EL (cell line): ENCODE measurements around the gene MRI1.

ENCODE experiments used
- DNase-seq: peaks from one replicate; pipeline ENCODE4 v3.0.0-alpha.2; 2016

MRI1 gene

DNA sequence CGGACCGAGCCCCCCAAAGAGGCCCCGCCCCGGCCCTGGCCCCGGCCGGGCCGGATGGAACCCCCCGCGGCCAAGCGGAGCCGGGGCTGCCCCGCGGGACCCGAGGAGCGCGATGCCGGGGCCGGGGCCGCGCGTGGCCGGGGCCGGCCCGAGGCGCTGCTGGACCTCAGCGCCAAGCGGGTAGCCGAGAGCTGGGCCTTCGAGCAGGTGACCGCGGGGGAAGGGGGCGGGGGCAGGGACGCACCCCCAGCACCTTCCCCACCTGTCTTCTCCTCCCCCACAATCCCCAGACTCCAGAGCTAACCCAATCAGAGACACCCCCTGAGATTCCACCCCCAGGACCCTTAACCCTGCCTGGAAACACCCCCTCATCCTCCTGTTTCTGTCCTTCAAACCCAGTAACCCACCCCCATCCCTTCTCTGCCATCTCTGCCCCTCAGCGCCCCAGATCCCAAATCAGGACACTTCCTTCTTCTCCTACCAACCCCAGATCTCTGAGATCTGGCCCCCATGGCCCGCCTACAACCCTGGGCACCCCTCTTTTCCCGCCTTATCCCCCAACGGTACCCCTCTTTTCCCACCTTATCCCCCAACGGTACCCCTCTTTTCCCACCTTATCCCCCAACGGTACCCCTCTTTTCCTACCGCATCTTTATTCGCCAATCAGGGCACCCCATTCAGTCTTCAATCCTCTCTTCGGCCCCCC lies 31.4 kb downstream of the MRI1 start:
- peak; percentile 52 for DNase-seq

DNA sequence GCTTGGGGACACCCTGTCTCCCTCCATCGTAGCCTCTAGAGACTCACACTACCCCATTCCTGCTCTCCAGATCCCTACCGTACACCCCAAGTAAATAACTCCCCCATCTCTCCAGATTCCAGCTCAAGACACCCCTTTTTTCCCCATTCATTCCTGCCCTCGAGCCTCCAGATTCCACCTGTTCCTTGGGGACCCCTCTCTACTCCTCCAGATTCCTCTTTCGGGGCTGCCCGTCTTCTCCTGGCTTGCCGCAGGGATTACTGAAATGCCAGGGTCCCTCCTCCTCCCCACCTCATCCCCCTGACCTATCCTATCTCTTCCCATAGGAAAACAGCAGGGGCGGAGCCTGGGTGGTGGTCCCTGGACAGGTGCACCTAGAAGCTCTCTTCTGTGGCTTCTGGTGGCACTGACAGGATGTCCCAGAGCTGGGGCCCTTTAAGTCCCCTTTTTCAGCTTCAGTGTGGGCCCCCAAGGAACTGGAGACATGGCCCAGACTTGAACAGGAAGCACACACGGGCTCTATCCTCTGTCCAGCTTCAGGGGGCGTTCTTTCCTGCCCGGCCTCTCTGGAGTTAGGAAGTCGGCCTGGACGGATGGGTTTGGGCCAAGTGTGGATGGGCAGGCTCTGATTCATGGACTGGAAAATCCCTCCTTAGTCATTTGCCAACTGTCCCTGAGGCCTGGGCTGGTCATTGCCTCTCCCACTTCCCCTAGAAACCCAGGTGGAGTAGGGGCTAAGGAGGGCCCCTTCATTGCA lies 32.2 kb downstream of the MRI1 start:
- DNase-seq = peak; percentile 98

DNA sequence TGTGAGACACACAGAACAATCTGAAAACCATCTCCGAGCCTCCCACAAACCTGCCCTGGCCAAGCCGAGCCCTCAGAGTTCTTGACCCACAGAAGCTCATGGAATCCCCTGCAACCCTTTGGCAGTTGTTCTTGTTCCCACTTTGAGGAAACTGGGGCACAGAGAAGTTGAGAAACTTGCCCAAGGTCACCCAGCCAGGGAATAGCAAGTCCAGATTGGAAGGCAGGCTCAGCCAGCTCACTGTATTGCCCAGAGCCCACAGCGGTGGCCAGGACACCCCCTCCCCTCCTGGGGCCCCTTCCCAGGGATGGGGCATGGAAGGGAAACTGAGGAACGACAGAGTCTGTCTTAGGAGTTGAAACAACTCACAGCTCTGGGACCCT lies 32.7 kb downstream of the MRI1 start:
- DNase-seq = no peak

DNA sequence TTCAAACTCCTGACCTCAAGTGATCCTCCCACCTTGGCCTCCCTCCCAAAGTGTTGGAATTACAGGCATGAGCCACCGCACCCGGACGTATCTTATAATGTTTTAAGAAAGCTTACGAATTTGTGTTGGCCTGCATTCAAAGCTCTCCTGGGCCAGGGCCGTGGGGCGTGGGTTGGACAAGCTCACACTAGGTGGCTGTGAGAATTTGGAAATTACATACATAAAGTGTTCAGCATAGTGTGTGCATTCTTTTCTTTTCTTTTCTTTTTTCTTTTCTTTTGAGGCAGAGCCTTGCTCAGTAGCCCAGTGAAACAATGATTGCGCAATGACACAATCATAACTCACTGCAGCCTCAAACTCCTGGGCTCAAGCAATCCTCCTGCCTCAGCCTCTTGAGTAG lies 33.5 kb downstream of the MRI1 start:
- DNase-seq = peak; percentile 74

DNA sequence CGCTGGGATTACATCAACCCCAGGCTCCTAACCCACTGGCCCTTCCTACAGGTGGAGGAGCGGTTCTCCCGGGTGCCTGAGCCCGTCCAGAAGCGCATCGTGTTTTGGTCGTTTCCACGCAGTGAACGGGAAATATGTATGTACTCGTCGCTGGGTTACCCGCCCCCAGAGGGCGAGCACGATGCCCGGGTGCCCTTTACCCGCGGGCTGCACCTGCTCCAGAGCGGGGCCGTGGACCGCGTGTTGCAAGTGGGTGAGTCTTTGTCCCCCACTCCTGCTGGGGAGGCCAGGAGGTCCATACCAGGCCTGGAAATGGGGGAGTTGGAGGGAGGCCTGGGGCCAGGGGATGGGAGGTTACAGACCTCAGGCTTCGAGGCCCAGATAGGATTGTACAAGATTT lies 35.3 kb downstream of the MRI1 start:
- no peak for DNase-seq

DNA sequence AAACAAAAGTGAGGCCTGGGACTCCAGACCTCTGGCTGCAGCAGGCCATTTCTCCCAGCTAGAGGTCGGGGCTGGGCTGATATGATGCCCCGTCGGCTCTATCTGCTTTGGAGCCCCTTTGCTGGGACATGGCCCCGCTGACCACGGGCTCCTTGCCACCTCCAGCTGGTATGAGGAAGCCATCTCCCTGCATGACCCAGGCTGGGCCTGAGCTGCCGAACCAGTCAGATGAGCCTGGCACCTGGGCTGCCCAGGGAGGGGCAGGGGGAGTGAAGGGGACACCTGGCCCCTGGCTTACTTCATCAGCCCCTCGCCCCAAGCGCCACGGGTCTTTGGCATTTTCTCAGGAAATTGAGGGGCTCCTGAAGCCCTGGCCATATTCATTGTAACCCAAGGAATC lies 38.7 kb downstream of the MRI1 start:
- no peak for DNase-seq

DNA sequence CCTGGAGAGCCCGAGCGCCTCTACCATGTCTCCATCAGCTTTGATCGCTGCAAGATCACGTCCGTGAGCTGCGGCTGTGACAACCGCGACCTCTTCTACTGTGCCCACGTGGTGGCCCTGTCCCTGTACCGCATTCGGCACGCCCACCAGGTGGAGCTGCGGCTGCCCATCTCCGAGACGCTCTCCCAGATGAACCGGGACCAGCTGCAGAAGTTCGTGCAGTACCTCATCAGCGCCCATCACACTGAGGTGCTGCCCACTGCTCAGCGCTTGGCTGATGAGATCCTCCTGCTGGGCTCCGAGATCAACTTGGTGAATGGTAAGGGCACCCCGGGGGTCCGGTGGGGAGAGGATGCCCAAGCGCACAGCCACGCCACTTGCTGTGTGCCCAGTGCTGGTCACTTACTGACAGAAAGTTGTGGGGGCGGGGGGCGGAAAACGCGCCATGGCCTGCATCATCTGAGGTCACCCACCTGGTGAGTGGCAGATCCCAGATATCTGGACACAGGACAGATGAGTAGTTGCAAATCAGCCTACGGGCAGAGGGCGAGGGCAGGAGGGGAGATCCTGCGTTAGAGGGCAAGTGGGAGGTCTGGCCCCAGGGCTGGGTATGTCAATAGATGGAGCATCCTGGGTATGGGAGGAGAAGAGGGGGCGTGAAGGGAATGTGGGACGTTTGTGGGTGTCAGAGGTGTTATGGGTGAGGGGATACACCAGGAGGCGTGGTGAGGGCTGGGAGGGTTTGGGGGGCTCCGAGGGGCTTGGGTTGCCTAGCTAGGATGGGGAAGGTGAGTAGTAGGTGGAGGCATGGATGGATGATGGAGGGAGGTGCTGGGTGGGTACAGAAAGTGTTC lies 40.7 kb downstream of the MRI1 start:
- DNase-seq = no peak

DNA sequence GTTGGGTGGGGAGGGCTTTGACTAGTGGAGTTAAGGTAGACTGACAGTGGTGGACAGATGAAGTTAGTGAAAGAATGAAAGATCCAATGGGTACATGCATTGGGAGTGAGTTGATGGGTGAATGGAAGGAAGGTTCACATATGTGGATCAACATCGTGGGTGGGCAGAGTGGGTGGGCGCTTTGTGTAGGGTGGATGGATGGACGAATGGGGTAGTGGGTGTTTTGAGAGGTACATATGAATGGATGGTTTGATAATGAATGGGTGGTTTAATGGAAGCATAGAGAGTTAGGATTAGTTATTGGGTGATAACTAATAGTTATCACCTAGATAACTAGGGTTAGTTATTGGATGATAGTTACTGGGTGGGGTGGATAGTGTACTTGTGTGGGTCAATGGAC lies 42.4 kb downstream of the MRI1 start:
- no peak for DNase-seq

DNA sequence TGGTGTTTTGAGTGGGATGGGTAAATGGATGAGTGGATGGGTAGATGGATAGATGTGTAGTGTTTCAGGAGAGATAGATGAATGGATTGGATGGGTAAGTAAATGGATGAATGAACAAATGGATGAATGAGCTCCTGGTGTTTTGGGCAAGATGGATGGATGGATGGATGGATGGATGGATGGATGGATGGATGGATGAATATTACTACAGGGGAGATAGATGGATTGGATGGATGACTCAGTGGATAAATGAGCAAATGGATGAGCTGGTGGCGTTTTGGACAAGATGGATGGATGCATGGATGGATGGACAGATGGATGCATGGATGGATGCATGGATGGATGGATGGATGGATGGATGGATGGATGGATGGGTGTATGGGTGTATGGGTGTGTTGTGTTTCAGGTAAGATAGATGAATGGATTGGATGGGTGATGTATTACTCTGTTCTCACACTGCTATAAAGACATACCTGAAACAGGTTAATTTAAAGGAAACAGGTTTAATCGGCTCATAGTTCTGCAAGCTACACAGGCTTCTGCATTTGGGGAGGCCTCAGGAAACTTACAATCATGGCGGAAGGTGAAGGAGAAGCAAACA lies 43.2 kb downstream of the MRI1 start:
- no peak for DNase-seq

DNA sequence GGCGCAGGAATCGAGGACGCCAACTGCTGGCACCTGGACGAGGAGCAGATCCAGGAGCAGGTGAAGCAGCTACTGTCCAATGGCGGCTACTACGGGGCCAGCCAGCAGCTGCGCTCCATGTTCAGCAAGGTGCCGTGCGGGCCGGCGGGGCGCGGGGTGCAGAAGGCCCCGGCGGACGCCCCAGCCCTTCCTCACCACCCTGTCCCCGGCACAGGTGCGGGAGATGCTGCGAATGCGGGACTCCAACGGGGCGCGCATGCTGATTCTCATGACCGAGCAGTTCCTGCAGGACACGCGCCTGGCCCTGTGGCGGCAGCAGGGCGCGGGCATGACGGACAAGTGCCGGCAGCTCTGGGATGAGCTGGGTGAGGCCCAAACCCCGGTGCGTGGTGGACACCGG lies 44.5 kb downstream of the MRI1 start:
- DNase-seq = no peak

DNA sequence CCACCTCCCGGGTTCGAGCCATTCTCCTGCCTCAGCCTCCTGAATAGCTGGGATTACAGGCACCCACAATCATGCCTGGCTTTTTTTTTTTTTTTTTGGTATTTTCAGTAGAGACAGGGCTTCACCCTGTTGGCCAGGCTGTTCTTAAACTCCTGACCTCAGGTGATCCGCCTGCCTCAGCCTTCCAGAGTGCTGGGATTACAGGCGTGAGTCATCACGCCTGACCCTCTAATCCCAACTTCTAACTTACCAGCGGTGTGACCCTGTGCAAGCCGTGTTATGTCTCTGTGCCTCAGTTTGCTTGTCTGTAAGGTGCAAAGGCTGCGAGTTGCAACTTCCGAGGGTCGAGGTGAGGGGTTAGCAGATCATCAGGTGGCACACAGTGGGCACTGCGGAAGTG lies 48.2 kb downstream of the MRI1 start:
- no peak for DNase-seq

DNA sequence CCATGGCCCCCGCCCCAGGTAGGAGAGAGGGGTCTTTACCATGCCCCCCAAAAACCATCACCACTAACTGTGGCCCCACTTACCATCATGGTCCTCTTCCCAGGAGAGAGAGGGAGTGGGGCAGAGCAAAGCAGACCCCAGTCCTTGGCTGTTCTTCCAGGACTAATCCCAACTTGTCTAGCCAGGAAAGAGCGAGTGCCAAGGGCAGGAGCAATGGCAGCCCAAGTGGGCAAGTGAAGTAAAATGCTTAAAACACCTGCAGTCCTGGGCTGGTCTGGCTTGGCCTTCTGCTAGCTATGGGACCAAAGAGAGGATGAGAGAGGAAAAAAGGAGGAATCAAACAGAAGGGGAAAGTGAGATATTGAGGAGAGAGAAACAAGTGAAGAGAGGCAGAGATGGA lies 48.8 kb downstream of the MRI1 start:
- DNase-seq = no peak

DNA sequence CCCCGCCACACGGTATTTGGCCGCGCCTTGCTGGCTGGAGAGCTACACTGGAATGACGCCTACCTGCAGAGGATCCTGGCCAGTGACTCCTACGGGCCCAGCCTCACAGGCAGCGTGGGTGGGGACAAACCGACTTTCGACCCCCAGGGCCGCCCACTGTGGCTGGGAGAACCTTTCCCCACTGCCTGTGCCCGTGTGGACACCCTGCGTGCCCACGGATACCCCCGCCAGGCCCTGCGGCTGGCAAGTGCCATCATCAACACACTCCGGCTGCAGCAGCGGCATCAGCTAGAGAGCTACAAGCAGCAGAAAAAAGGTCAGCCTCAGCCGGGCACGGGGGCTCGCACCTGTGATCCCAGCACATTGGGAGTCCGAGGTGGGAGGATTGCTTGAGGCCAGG lies 50.2 kb downstream of the MRI1 start:
- DNase-seq = no peak

DNA sequence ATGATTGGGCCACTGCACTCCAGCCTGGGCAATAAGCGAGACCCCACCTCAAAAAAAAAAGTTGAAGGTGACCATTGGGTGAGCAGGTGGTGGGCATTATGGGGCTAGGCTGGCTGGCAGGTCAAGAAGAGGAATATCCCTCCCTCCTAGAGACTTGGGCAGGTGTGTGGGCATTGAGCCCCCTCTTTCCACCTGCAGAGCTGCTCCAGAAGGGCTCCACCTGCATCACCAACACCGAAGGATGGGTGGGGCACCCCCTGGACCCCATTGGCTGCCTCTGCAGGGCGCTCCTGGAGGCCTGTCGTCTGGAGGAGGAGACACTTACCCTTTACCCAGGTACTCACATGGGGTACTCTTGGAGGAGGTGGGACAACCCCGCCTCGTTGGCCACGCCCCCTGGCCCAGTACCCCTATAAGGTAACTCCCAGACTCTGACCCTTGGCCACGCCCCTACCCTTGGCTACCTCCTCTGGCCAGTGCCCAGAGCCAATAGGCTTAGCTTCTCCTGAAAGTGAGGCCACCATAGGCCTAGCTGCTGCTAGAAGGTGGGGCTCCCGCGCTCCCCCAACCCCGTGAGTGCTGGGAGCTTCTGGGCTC lies 52.8 kb downstream of the MRI1 start:
- no peak for DNase-seq

DNA sequence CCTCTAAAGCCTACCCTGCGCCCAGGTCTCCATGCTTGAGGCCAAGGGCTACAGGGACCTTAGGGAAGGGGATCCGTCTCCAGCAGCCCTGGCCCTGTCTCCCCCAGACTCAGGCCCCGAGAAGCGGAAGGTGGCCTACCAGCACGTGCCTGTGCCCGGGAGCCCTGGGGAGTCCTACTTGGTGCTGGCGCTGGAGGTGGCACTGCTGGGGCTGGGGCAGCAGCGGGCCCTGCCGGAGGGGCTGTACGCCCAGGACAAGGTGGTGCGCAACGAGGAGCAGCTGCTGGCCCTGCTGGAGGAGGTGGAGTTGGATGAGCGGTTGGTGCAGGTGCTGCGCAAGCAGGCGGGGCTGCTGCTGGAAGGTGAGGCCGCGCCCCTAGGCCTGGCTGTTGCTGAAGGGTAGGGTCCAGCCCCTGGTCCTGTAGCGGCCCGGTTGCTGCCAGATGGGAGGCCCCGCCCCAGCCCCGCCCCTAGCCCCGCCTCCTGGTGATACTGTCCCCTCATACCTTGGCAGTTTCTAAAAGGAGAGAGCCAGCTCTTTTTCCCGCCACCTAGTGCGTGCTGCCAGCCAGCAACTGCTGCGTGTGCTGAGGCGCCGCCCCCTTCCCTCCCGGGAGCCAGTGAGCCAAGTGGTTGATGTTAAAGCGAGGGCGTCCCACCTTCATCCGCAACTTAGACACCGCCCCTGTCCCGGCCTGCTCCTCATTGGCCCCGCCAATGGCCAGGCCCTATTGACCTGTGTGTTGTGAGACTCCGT lies 53.5 kb downstream of the MRI1 start:
- DNase-seq = no peak

DNA sequence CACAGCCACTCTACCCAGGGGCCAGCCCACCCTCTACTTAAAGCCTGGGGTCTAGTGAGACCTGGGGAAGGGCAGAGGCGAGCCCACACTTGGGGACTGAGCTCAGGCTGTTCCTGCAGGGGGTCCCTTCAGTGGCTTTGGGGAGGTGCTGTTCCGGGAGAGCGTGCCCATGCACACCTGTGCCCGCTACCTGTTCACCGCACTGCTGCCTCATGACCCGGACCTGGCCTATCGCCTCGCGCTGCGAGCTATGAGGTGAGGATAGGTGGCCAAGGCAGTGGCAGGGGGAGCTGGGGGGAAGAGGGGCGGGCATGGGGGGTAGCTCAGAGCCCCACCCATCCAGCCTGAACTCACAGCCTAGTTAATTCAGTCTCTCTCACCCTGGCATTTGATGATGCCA lies 54.9 kb downstream of the MRI1 start:
- DNase-seq = no peak

DNA sequence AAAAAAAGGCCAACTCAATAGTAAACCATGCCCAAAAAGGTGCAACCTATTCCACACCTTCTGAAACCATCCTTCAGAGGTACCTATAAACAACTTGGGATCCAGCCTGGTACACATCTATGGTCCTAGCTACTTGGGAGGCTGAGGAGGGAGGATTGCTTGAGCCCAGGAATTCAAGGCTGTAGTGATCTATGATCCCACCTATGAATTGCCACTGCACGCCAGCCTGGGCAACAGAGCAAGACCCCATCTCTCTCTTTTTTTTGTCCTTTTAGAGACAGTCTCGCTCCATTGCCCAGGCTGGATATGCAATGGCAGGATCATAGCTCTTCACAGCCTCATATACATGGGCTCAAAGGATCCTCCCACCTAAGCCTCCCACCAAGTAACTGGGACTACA lies 57.0 kb downstream of the MRI1 start:
- DNase-seq = no peak

DNA sequence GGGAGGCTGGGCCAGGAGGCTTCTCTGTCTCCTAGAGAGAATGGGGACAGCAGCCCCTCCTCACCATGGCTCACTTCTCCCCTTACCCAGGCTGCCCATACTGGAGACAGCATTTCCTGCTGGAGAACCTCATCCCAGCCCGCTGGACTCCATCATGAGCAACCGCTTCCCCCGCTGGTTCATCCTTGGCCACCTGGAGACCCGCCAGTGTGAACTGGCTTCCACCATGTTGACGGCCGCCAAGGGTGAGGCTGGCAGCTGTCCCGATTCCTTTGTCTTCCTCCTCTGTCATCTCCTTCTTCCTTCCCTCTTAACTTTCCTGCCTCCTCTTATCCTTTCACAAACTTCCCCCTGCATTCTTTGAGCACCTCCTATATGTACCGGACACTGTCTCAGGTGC lies 58.9 kb downstream of the MRI1 start:
- DNase-seq = no peak
